ENCODE measurements around the gene TOR3A.

- no peak for TF ChIP-seq CTCF (IDR thresholded peaks at IDR 0.05)
- TF ChIP-seq ZFX (IDR thresholded peaks at IDR 0.05; ENCODE audit: borderline replicate concordance): no peak
Observed at GRCh38 chr1:179108644-179109043, 26.8 kb downstream of the TOR3A start.

All from 22Rv1 (cell line).